CD4-positive, alpha-beta T cell treated with Interleukin-12 subunit alpha and Interleukin-12 subunit beta, for 1 hour (primary cell): ENCODE results near the gene TOLLIP.
"Not testable (repeated sequence)": the region's sequence is repeated elsewhere in the genome, so short reads cannot be mapped to it uniquely, and the experiment has no call there.

Source experiments
- DNase-seq: peaks from one replicate; pipeline ENCODE4 v3.0.0-alpha.2; 2020

The TOLLIP gene

DNA sequence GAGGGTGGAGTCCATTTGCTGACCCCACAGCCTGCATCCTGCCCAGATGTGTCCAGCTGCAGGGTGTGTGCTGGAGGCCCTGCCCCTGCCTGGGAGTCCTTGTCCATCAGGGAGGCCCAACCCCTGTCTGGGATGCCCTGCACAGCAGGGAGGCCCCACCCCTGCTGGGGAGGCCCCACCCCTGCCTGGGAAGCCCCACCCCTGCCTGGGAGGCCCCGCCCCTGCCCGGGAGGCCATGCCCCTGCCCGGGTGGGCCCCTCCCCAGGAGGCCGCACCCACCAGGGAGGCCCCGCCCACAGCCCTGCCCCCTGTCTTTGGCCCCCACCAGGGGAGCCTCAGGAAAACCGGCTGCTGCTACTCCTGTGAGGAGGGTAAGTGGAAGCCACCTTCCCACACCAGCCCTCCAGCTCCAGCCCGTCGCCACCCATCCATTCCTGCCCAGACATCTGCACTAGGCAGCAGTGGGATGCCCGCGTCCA is 49.4 kb downstream of the TOLLIP start:
- peak; percentile 45 for DNase-seq

GRCh38 chr11:1259561-1259960 is 49.9 kb downstream of the TOLLIP start:
- no peak for DNase-seq

DNA sequence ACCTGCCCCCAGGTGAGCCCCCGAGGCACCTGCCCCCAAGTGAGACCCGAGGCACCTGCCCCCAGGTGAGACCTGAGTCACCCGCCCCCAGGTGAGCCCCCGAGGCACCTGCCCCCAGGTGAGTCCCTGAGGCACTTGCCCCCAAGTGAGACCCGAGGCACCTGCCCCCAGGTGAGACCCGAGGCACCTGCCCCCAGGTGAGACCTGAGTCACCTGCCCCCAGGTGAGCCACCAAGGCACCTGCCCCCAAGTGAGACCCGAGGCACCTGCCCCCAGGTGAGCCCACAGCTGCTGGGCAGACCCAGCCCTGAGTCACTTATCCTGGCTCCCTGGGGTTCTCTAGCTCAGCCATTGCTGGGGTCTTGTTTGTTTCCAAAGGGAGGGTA is 50.4 kb downstream of the TOLLIP start:
- DNase-seq = no peak

GRCh38 chr11:1258401-1259075 is 50.9 kb downstream of the TOLLIP start:
- DNase-seq = no peak

DNA sequence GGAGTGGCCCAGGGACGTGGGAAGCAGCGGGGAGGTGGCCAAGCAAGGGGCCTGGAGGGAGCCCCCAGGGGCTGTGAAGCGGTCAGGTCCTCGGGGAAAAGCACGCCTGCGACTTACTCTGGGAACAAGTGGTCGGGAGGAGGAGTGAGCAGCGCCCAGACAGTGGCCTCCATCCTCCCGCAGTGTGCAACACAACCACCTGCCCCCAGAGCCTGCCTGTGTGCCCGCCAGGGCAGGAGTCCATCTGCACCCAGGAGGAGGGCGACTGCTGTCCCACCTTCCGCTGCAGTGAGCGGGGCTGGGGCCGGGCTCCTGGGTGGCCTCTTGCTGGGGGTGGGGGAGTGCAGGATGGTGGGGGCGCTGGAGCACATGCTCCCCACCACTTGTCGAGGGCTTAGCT is 51.5 kb downstream of the TOLLIP start:
- DNase-seq = no peak

- no peak for DNase-seq
Observed at GRCh38 chr11:1257366-1257765, 52.1 kb downstream of the TOLLIP start.

- no peak for DNase-seq
Observed at GRCh38 chr11:1256257-1257045, 53.0 kb downstream of the TOLLIP start.

DNA sequence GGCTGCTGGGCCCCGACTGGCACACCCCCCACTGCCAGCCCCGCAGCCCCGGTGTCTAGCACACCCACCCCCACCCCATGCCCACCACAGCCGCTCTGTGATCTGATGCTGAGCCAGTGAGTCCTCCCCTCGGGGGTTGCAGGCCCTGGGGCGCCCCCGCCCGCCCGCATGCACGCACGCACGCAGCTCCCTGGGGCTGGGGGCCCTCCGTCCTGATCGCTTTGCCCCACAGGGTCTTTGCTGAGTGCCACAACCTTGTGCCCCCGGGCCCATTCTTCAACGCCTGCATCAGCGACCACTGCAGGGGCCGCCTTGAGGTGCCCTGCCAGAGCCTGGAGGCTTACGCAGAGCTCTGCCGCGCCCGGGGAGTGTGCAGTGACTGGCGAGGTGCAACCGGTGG is 54.3 kb downstream of the TOLLIP start:
- no peak for DNase-seq

- no peak for DNase-seq
Observed at GRCh38 chr11:1254733-1255132, 54.7 kb downstream of the TOLLIP start.

DNA sequence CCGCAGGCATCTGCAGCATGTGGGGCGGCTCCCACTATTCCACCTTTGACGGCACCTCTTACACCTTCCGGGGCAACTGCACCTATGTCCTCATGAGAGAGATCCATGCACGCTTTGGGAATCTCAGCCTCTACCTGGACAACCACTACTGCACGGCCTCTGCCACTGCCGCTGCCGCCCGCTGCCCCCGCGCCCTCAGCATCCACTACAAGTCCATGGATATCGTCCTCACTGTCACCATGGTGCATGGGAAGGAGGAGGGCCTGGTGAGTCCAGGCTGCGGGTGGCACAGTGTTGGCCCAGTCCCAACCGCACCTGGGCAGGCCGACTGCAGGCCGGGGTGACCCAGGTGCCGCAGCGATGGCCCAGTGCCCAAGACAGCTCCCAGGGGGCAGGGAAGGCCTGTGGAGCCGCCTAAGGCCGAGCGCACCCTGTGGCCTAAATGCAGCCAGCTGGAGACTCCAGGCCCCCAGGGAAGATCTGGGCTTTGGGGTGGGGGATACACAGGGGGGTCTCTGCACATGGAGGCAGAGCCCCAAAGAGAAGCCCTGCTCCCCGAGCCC is 55.3 kb downstream of the TOLLIP start:
- DNase-seq = no peak

- no peak for DNase-seq
Observed at GRCh38 chr11:1253103-1253485, 56.3 kb downstream of the TOLLIP start.

GRCh38 chr11:1252371-1253102 is 56.9 kb downstream of the TOLLIP start:
- no peak for DNase-seq

- no peak for DNase-seq
Observed at GRCh38 chr11:1251236-1251770, 58.1 kb downstream of the TOLLIP start.

GRCh38 chr11:1250411-1250810 is 59.0 kb downstream of the TOLLIP start:
- DNase-seq = not testable (repeated sequence)

DNA sequence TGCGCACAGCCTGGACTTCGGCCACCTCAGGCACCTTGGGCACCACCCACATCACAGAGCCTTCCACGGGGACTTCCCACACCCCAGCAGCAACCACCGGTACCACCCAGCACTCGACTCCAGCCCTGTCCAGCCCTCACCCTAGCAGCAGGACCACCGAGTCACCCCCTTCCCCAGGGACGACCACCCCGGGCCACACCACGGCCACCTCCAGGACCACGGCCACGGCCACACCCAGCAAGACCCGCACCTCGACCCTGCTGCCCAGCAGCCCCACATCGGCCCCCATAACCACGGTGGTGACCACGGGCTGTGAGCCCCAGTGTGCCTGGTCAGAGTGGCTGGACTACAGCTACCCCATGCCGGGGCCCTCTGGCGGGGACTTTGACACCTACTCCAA is 60.5 kb downstream of the TOLLIP start:
- not testable (repeated sequence) for DNase-seq

DNA sequence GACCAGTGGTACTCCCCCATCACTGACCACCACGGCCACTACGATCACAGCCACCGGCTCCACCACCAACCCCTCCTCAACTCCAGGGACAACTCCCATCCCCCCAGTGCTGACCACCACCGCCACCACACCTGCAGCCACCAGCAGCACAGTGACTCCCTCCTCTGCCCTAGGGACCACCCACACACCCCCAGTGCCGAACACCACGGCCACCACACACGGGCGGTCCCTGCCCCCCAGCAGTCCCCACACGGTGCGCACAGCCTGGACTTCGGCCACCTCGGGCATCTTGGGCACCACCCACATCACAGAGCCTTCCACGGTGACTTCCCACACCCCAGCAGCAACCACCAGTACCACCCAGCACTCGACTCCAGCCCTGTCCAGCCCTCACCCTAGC is 62.4 kb downstream of the TOLLIP start:
- DNase-seq = not testable (repeated sequence)

DNA sequence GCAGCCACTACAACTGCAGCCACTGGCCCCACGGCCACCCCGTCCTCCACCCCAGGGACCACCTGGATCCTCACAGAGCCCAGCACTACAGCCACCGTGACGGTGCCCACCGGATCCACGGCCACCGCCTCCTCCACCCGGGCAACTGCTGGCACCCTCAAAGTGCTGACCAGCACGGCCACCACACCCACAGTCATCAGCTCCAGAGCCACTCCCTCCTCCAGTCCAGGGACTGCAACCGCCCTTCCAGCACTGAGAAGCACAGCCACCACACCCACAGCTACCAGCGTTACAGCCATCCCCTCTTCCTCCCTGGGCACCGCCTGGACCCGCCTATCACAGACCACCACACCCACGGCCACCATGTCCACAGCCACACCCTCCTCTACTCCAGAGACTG is 63.1 kb downstream of the TOLLIP start:
- not testable (repeated sequence) for DNase-seq

DNA sequence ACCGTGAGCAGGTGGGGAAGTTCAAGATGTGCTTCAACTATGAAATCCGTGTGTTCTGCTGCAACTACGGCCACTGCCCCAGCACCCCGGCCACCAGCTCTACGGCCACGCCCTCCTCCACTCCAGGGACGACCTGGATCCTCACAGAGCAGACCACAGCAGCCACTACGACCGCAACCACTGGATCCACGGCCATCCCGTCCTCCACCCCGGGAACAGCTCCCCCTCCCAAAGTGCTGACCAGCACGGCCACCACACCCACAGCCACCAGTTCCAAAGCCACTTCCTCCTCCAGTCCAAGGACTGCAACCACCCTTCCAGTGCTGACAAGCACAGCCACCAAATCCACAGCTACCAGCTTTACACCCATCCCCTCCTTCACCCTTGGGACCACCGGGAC is 63.7 kb downstream of the TOLLIP start:
- not testable (repeated sequence) for DNase-seq

- not testable (repeated sequence) for DNase-seq
Observed at GRCh38 chr11:1244557-1244956, 64.9 kb downstream of the TOLLIP start.

DNA sequence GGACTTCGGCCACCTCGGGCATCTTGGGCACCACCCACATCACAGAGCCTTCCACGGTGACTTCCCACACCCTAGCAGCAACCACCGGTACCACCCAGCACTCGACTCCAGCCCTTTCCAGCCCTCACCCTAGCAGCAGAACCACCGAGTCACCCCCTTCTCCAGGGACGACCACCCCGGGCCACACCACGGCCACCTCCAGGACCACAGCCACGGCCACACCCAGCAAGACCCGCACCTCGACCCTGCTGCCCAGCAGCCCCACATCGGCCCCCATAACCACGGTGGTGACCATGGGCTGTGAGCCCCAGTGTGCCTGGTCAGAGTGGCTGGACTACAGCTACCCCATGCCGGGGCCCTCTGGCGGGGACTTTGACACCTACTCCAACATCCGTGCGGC is 65.9 kb downstream of the TOLLIP start:
- not testable (repeated sequence) for DNase-seq

- DNase-seq = not testable (repeated sequence)
Observed at GRCh38 chr11:1242751-1243150, 66.7 kb downstream of the TOLLIP start.

DNA sequence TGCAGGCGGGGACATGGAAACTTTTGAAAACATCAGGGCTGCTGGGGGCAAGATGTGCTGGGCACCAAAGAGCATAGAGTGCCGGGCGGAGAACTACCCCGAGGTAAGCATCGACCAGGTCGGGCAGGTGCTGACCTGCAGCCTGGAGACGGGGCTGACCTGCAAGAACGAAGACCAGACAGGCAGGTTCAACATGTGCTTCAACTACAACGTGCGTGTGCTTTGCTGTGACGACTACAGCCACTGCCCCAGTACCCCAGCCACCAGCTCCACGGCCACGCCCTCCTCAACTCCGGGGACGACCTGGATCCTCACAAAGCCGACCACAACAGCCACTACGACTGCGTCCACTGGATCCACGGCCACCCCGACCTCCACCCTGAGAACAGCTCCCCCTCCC is 67.1 kb downstream of the TOLLIP start:
- DNase-seq = no peak

- no peak for DNase-seq
Observed at GRCh38 chr11:1241706-1242105, 67.7 kb downstream of the TOLLIP start.
